ENCODE data around the gene MTUS2.

Gene MTUS2

DNA sequence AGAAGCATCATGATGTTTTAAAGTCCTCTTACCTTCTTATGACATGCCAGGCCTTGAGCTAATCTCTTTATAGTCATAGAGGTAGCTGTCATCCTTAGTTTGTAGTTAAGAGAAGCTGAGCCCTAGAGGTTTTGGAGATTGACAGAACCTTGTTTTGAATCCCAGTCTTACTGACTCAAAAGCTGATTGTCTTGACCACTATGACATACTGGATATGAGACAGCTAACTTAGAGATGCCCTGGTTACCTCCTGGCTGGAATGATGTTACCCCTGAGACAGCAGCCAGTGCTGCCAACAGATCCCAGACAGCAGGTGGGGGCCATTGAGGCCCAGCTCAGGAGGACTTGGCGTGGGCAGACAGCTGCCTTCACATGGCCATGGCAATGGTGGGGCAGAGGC, 311.0 kb downstream of the MTUS2 start:
- Histone ChIP-seq H3K79me2 (ENCODE audit: control insufficient read depth, low read length) (no peaks in the 10 kb centered on the region), H3K4me2 (ENCODE audit: low read length) (no peak overlapping the region), H3K27me3 (ENCODE audit: control insufficient read depth, low read length) (no peaks in the 10 kb centered on the region), H3K36me3 (ENCODE audit: control insufficient read depth, low read length) (no peaks in the 10 kb centered on the region), H3K4me3 (ENCODE audit: low read length) (no peak overlapping the region), H3K27ac (ENCODE audit: low read depth, low read length) (no peak overlapping the region), H3K9me2 (replicated peaks; ENCODE audit: control insufficient read depth, low read length) (no peaks in the 10 kb centered on the region), H3K4me1 (ENCODE audit: control insufficient read depth, low read length) (no peaks in the 10 kb centered on the region), H3K9me3 (ENCODE audit: control insufficient read depth, insufficient read depth, low read length) (no peaks in the 10 kb centered on the region), H3F3A (ENCODE audit: control insufficient read depth, insufficient read depth) (no peaks in the 10 kb centered on the region), H4K20me1 (ENCODE audit: control insufficient read depth, insufficient read depth, low read depth, low read length) (no peaks in the 10 kb centered on the region)
- TF ChIP-seq, protein P1, sequence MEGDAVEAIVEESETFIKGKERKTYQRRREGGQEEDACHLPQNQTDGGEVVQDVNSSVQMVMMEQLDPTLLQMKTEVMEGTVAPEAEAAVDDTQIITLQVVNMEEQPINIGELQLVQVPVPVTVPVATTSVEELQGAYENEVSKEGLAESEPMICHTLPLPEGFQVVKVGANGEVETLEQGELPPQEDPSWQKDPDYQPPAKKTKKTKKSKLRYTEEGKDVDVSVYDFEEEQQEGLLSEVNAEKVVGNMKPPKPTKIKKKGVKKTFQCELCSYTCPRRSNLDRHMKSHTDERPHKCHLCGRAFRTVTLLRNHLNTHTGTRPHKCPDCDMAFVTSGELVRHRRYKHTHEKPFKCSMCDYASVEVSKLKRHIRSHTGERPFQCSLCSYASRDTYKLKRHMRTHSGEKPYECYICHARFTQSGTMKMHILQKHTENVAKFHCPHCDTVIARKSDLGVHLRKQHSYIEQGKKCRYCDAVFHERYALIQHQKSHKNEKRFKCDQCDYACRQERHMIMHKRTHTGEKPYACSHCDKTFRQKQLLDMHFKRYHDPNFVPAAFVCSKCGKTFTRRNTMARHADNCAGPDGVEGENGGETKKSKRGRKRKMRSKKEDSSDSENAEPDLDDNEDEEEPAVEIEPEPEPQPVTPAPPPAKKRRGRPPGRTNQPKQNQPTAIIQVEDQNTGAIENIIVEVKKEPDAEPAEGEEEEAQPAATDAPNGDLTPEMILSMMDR (IDR thresholded peaks at IDR 0.05; ENCODE audit: low read depth, low read length, poor library complexity, severe bottlenecking), result no peak
- no peak for TF ChIP-seq EZH2phosphoT487 (IDR thresholded peaks at IDR 0.05; ENCODE audit: borderline replicate concordance, low read length)

DNA sequence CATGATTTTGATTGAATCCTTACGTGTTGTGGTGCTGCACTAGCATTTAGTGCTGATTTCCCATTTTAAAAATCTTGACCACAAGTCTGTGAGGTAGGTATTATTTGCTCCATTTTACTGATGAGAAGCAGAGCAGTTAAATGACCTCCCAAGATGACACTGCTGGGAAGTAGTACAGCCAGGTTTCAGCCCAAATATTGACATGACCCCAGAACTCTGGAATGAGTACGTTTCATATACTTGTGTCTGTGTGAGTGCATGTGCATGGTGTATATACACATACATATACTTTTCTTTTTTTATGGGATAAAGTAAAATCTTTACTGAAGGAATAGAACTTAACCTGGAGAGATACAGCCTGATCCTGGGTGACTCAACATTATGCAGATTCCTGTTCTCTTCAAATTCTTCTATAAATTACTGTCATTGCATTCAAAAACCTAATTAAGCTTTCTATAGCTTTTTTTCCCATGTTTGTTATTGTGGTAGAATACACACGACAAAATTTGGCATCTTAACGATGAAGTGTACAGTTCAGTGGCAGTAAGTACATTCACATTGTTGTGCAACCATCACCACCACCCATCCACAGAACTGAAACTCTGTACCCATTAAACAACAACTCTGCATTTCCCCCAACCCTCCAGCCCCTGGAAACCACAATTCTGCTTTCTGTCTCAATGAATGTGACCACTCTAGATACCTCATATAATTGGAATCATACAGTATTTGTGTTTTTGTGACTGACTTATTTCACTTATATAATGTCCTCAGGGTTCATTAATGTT, 311.9 kb downstream of the MTUS2 start:
- no peaks in the 10 kb centered on the region for H3F3A ChIP-seq (ENCODE audit: control insufficient read depth, insufficient read depth)
- no peaks in the 10 kb centered on the region for H3K36me3 ChIP-seq (ENCODE audit: control insufficient read depth, low read length)
- no peaks in the 10 kb centered on the region for H4K20me1 ChIP-seq (ENCODE audit: control insufficient read depth, insufficient read depth, low read depth, low read length)
- H3K27me3 ChIP-seq (ENCODE audit: control insufficient read depth, low read length), result no peaks in the 10 kb centered on the region
- no peaks in the 10 kb centered on the region for H3K9me2 ChIP-seq (replicated peaks; ENCODE audit: control insufficient read depth, low read length)
- no peak overlapping the region for H3K27ac ChIP-seq (ENCODE audit: low read depth, low read length)
- no peaks in the 10 kb centered on the region for H3K4me1 ChIP-seq (ENCODE audit: control insufficient read depth, low read length)
- no peak overlapping the region for H3K4me3 ChIP-seq (ENCODE audit: low read length)
- H3K9me3 ChIP-seq (ENCODE audit: control insufficient read depth, insufficient read depth, low read length), result no peaks in the 10 kb centered on the region
- TF ChIP-seq, protein P1 (IDR thresholded peaks at IDR 0.05; ENCODE audit: low read depth, low read length, poor library complexity, severe bottlenecking), result no peak
- TF ChIP-seq EZH2phosphoT487 (IDR thresholded peaks at IDR 0.05; ENCODE audit: borderline replicate concordance, low read length), result no peak
- H3K79me2 ChIP-seq (ENCODE audit: control insufficient read depth, low read length), result no peaks in the 10 kb centered on the region
- no peak overlapping the region for H3K4me2 ChIP-seq (ENCODE audit: low read length)

DNA sequence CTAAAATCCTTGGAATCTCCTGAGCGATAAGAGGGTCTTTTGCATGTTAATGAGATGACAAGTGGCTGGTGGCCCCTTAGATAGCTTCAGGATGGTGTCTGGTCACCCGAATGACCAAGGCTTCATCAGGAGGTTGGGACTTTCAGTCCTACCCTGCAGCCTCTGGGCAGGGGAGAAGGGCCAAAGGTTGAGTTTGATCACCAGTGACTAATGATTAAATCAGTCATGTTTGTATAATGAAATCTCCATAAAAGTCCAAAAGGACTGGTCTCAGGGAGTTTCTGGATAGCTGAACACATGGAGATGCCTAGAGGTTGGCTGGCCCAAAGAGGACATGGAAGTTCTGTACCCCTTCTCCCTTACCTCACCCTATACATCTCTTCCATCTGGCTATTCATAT, 316.2 kb downstream of the MTUS2 start:
- no peaks in the 10 kb centered on the region for H3K4me1 ChIP-seq (ENCODE audit: control insufficient read depth, low read length)

More for the DNA sequence above, 316.2 kb downstream of the MTUS2 start:
- no peaks in the 10 kb centered on the region for H4K20me1 ChIP-seq (ENCODE audit: control insufficient read depth, insufficient read depth, low read depth, low read length)
- H3K9me3 ChIP-seq (ENCODE audit: control insufficient read depth, insufficient read depth, low read length), result no peaks in the 10 kb centered on the region
- no peaks in the 10 kb centered on the region for H3K79me2 ChIP-seq (ENCODE audit: control insufficient read depth, low read length)
- no peaks in the 10 kb centered on the region for H3K9me2 ChIP-seq (replicated peaks; ENCODE audit: control insufficient read depth, low read length)
- H3K27me3 ChIP-seq (ENCODE audit: control insufficient read depth, low read length), result no peaks in the 10 kb centered on the region
- no peak overlapping the region for H3K27ac ChIP-seq (ENCODE audit: low read depth, low read length)
- TF ChIP-seq EZH2phosphoT487 (IDR thresholded peaks at IDR 0.05; ENCODE audit: borderline replicate concordance, low read length), result no peak
- TF ChIP-seq, protein P1 (IDR thresholded peaks at IDR 0.05; ENCODE audit: low read depth, low read length, poor library complexity, severe bottlenecking), result no peak
- H3F3A ChIP-seq (ENCODE audit: control insufficient read depth, insufficient read depth), result no peaks in the 10 kb centered on the region
- H3K4me3 ChIP-seq (ENCODE audit: low read length), result no peak overlapping the region
- H3K4me2 ChIP-seq (ENCODE audit: low read length), result no peak overlapping the region
- H3K36me3 ChIP-seq (ENCODE audit: control insufficient read depth, low read length), result no peaks in the 10 kb centered on the region

All from DOHH2 (cell line).